ENCODE results near the gene BAZ1B.

Gene BAZ1B

DNA sequence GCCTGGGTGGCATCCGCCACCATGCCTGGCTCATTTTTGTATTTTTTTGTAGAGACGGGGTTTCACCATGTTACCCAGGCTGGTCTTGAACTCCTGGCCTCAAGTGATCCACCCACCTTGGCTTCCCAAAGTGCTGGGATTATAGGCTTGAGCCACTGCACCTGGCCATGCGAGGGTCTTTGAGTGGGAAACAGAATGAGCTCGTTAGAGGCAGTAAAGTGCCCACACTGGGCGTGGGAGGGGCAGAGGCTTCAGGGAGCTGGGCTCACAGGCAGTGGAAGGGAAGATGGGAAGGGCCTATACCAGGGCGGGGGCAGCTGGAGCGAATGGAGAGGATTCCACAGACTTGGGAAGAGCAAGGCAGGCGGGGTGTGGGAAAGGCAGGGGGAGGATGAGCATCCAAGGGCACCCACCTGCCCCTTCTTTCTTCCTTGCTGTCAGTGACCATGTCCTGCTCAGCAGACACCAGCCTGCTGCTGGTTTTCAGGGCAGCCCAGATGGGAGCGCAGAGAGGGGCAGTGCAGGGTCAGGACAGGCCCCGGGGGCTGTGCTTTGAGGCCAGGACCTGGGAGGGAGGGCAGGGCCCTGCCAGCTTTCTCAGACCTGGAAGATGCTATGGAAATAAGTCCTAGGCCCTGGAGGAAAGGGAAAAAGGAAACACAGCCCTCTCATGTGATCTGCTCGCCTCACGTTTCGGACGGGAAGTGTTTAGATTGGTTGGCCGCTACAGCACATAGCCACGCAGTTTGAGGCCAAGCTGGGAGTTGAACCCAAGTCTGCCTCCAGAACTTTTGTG is 84.3 kb downstream of the BAZ1B start:
- Histone ChIP-seq H3K27me3 (ENCODE audit: insufficient read depth, low read length, poor library complexity, severe bottlenecking) (no peaks in the 10 kb centered on the region), H3K9ac (ENCODE audit: low read depth, low read length, poor library complexity, severe bottlenecking) (no peak overlapping the region), H3K4me2 (ENCODE audit: low read depth, low read length, poor library complexity, severe bottlenecking) (no peak overlapping the region), H3F3A (ENCODE audit: low read depth) (no peaks in the 10 kb centered on the region), H3K4me3 (ENCODE audit: low read length, poor library complexity, severe bottlenecking) (no peak overlapping the region), H3K36me3 (ENCODE audit: insufficient read depth, low read length) (peaks cover 43% of the 10 kb centered on the region), H3K9me3 (ENCODE audit: insufficient read depth, low read depth, low read length) (no peaks in the 10 kb centered on the region), H3K79me2 (ENCODE audit: insufficient read depth, low read length) (no peaks in the 10 kb centered on the region), H3K9me2 (replicated peaks; ENCODE audit: low read depth, low read length) (no peaks in the 10 kb centered on the region), H2AFZ (ENCODE audit: low read length) (no peak overlapping the region), H4K20me1 (ENCODE audit: insufficient read depth, low read length, poor library complexity, severe bottlenecking) (no peaks in the 10 kb centered on the region), H3K4me1 (ENCODE audit: insufficient read depth, low read length, poor library complexity, severe bottlenecking) (no peaks in the 10 kb centered on the region)
- no peak for TF ChIP-seq EZH2phosphoT487 (IDR thresholded peaks at IDR 0.05; ENCODE audit: borderline replicate concordance)
- TF ChIP-seq, protein P1, sequence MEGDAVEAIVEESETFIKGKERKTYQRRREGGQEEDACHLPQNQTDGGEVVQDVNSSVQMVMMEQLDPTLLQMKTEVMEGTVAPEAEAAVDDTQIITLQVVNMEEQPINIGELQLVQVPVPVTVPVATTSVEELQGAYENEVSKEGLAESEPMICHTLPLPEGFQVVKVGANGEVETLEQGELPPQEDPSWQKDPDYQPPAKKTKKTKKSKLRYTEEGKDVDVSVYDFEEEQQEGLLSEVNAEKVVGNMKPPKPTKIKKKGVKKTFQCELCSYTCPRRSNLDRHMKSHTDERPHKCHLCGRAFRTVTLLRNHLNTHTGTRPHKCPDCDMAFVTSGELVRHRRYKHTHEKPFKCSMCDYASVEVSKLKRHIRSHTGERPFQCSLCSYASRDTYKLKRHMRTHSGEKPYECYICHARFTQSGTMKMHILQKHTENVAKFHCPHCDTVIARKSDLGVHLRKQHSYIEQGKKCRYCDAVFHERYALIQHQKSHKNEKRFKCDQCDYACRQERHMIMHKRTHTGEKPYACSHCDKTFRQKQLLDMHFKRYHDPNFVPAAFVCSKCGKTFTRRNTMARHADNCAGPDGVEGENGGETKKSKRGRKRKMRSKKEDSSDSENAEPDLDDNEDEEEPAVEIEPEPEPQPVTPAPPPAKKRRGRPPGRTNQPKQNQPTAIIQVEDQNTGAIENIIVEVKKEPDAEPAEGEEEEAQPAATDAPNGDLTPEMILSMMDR (conservative IDR thresholded peaks at IDR 0.05; ENCODE audit: low read length), result no peak

DNA sequence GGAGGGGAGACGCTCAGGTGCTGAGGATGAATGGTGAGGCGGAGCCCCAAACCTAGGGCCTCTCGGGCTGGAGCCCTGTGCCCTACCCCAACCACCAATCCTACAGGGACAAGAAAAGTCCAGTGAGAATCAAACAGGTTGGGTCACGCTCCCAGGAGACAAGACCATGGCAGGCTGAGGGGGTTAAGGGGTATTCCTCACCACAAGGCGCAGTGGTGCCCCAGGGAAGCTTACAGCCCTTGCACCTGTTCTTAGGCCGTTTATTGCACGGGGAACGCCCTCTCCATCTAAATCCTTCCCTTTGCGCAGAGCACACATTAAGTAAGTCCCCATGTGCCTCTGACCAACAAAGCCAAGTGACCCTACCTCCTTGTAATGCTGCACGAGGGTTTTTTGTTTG is 85.0 kb downstream of the BAZ1B start:
- TF ChIP-seq, protein P1 (conservative IDR thresholded peaks at IDR 0.05; ENCODE audit: low read length), result no peak
- TF ChIP-seq EZH2phosphoT487 (IDR thresholded peaks at IDR 0.05; ENCODE audit: borderline replicate concordance), result no peak
- Histone ChIP-seq H4K20me1 (ENCODE audit: insufficient read depth, low read length, poor library complexity, severe bottlenecking) (no peaks in the 10 kb centered on the region), H3K9me3 (ENCODE audit: insufficient read depth, low read depth, low read length) (no peaks in the 10 kb centered on the region), H3K79me2 (ENCODE audit: insufficient read depth, low read length) (no peaks in the 10 kb centered on the region), H3K4me1 (ENCODE audit: insufficient read depth, low read length, poor library complexity, severe bottlenecking) (no peaks in the 10 kb centered on the region), H3K36me3 (ENCODE audit: insufficient read depth, low read length) (peaks cover 36% of the 10 kb centered on the region; the same call in 1 of the 2 replicates), H2AFZ (ENCODE audit: low read length) (no peak overlapping the region), H3F3A (ENCODE audit: low read depth) (no peaks in the 10 kb centered on the region), H3K4me2 (ENCODE audit: low read depth, low read length, poor library complexity, severe bottlenecking) (no peak overlapping the region), H3K4me3 (ENCODE audit: low read length, poor library complexity, severe bottlenecking) (no peak overlapping the region), H3K9me2 (replicated peaks; ENCODE audit: low read depth, low read length) (no peaks in the 10 kb centered on the region), H3K27me3 (ENCODE audit: insufficient read depth, low read length, poor library complexity, severe bottlenecking) (no peaks in the 10 kb centered on the region), H3K9ac (ENCODE audit: low read depth, low read length, poor library complexity, severe bottlenecking) (no peak overlapping the region)

DNA sequence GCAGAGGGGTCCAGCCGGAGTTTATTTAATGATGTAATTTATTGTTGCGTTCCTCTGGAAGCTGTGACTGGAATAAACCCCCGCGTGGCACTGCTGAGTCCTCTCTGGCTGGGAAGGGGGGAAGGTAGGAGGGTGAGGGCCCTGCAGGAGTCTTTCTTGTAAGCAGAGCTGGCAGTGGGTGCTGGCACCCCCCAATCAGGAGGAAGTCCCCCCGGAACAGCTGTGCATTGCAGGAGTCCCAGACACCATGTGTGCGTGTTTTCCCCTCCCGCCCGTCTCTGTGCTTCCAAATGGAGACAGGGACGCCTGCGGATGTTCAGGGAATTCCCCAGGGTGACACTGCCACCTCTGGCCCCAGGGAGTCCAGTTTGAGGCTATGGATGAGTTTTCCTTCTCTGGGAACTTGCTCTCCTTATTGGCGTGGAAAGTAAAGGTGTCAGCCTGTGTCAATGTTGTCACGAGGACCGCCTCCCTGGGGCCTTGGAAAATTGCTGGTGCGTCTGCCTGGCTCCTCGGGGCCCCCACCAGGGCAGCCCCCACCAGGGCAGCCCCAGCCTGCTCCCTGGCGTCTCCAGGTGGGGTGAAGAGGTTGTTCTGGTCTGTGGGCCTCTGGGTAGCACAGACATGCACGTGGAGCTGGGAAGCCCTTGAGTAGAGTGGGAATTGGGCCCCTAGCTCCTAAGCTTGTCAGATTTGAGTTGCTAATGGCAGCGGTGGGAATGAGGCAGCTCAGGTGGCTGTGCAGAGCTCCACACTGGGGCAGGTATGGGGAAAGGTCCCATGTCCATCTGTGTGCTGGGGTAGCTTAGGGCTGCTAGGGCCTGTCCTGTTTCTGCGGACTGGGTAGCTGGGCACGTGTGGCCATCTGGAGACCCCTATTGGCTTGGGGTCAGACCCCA is 85.8 kb downstream of the BAZ1B start:
- Histone ChIP-seq H3K4me1 (ENCODE audit: insufficient read depth, low read length, poor library complexity, severe bottlenecking) (no peaks in the 10 kb centered on the region), H2AFZ (ENCODE audit: low read length) (no peak overlapping the region), H3K9me3 (ENCODE audit: insufficient read depth, low read depth, low read length) (no peaks in the 10 kb centered on the region), H3K79me2 (ENCODE audit: insufficient read depth, low read length) (no peaks in the 10 kb centered on the region), H3K27me3 (ENCODE audit: insufficient read depth, low read length, poor library complexity, severe bottlenecking) (no peaks in the 10 kb centered on the region), H3K9me2 (replicated peaks; ENCODE audit: low read depth, low read length) (no peaks in the 10 kb centered on the region), H3K4me3 (ENCODE audit: low read length, poor library complexity, severe bottlenecking) (no peak overlapping the region), H3F3A (ENCODE audit: low read depth) (no peaks in the 10 kb centered on the region), H3K9ac (ENCODE audit: low read depth, low read length, poor library complexity, severe bottlenecking) (no peak overlapping the region), H4K20me1 (ENCODE audit: insufficient read depth, low read length, poor library complexity, severe bottlenecking) (no peaks in the 10 kb centered on the region), H3K36me3 (ENCODE audit: insufficient read depth, low read length) (peaks cover 28% of the 10 kb centered on the region; the same call in 1 of the 2 replicates), H3K4me2 (ENCODE audit: low read depth, low read length, poor library complexity, severe bottlenecking) (no peak overlapping the region)
- TF ChIP-seq, protein P1 (conservative IDR thresholded peaks at IDR 0.05; ENCODE audit: low read length), result no peak
